GM21515 (cell line): ENCODE data around the gene GATC.
A peak's percentile ranks its signal among the peaks of the same experiment; 100 is the strongest.

ENCODE experiments used
- ATAC-seq: cut with Tn5 transposase; IDR thresholded peaks from one replicate; pipeline ENCODE4 v1.9.1; 2021; ENCODE audit not compliant: unreplicated experiment

The GATC gene, protein sequence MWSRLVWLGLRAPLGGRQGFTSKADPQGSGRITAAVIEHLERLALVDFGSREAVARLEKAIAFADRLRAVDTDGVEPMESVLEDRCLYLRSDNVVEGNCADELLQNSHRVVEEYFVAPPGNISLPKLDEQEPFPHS

DNA sequence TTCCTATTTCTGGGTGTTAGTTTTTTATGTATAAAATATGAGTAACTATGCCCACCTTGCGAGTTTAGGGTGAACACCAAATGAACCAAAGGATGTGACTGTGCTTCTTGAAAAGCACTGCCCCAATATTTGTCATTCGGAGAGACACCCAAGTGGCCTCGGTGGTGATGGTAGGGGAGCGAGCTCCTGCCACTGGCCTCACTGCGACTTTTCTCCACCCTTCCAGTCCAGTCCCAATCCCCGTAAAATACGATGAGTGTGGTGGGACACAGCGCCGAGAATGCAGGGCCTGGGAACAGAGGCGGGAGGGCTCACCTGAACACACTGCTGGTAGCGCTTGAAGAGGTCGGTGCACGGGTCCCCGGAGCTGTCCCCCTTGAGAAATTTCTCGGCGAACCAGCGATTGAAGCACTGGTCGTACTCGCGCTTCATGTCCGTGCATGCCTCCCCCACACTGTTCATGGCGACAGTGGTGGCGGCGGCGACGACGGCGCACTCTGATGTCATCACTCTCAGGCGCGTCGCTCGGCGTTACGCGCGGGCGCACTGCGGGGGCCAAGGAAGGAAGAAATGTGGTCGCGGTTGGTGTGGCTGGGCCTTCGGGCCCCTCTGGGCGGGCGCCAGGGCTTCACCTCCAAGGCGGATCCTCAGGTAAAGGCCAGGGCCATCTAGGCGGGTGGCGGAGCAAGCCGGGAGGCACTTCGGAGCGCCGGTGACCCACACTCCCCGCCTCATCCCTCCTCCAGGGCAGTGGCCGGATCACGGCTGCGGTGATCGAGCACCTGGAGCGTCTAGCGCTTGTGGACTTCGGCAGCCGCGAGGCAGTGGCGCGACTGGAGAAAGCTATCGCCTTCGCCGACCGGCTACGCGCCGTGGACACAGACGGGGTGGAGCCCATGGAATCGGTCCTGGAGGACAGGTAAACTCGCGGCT, at the start of gene GATC, which contains the start of gene TRIAP1:
TSS of gene GATC (plus strand) at position 534 of the 933 bp plus-strand sequence. CDS start at position 571, 37 bp downstream.
TSS of gene TRIAP1 (minus strand) at position 474 of the 933 bp plus-strand sequence. CDS start at position 462, 12 bp downstream.
- ATAC-seq = peak; percentile 80

DNA sequence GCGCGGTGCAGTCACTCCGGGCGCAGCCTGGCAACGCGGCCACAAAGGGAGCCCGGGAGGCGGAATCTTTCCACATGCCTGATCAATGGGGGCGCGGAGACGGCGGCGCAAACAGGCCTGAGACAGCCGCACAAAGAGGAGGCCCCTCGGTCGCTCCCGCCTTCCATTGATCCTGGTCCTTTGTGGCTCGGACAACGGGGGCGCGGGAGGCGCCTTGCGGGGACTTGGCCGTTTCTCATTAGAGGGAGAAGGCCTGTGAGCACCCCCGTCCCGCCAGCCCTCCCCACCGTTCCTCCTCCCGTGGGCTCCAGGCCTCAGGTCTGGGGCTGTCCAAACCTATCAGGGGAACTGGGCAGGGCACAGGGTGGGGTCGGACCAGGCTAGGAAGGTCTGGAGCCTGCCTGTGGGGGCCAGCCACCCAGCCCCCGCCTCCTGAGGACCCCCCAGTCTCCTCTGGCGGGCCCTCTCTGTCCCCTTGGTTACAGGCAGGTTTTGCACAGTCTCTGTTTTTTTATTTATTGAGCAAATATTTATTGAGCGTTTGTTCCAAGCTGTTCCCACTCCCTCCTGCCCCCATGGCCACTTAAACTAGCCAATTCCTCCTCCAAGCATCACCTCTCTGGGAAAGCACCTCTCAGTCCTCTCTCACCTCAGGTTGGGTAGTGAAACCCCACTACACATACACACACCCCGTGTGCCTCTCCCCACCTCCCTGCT, 48.3 kb upstream of the GATC start:
- ATAC-seq = no peak

DNA sequence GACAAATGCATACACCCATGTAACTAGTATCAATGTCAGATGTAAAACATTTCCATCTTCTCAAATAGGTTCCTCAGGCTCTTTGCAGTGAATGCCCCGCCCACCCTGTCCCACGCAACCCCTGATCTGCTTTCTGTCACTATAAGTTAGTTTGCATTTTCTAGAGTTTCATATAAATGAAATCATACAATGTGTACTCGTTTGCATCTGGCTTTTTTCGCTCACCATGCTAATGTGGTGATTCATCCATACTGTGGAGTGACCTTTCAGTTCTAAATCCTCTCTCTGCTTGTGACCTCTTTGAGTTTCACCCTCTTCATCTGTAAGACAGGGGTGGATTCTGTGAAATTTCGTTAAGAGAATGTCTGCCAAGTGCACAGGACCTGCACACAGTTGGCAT, 46.7 kb upstream of the GATC start:
- no peak for ATAC-seq

DNA sequence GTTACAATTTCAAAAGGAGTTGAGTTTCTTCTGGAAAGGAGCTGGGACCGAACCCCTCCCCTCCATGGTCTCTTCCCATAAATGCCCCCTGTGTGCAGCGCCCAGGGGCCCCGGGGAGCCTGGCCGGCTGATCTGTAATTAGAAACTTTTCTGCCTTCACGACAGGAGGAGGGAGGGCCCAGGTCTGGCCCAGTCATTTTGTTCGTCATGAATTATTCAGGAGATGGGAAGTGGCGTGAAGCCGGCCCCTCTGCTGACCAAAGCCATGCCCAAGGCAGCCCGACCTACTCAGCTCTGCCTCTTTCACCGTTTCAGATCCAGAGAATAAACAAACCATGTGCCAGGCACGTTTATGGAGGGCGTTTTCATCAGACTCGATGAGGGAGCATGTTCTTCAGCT, 44.0 kb upstream of the GATC start:
- ATAC-seq = no peak

DNA sequence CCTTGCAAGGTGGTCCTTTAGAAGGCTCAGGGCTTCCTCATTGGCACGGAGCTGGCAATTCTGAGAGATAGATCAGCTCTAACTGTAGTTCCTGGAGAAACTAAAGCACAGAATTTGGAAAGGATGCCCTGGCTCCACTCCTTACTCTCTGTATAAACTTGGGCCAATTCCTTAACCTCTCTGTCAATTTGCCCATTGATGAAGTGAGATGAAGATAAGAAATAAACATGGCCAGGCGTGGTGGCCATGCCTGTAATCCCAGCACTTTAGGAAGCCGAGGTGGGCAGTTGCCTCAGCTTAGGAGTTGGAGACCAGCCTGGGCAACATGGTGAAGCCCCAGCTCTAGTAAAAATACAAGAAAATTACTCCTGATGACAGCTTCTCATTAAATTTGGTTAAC, 42.4 kb upstream of the GATC start:
- ATAC-seq = no peak

DNA sequence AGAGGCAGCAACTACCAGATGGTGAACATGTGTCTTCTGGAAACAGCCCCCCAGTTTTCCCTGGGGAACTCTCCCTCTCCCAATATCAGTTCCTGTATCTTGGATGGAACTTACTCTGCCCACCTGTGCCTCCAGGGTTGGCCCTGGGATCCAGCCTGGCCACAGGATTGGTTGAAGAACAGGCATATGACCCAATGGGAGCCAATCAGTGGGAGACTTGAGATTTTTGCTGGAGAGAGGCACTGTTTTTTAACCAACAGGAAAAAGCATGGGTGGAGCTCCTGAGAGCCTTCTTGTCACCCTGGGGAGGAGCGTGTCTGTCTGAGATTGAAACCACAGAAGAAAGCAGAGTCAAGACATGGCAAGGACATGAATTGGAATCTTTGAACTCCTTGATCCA, 42.0 kb upstream of the GATC start:
- ATAC-seq = no peak

DNA sequence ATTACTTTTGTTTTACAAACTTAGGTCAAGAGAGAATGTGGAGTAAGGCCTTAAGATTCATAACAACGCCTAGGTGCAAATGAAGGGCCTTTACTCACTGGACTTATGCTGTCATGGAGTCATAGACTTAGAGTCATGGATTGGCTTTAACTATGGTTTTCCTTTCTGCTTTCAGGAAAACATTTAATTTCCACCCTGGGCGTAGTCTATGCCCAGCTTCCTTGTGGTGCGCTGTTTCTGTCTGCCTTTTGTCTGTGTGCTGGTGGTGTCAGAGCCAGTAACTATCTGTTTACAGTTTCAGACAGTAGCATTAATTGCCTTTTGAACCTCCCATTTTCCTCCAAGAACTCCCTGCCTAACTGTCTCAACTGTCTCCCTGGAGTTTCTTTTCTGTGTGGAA, 40.2 kb upstream of the GATC start:
- no peak for ATAC-seq

DNA sequence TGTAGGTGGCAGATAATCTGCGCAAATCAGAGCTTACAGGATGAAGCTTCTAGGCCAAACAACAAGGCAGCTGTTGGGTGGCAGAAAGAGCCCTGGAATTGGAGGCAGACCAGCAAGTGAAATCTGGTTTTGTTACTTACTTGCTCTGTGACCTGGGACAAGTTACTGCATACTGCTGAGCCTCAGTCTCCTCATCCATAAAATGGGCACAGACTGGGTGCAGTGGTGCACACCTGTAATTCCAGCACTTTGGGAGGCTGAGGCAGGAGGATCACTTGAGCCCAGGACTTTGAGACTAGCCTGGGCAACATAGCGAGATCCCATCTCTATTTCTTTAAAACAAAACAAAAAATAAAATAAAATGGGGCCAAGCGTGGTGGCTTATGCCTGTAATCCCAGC, 39.7 kb upstream of the GATC start:
- no peak for ATAC-seq

DNA sequence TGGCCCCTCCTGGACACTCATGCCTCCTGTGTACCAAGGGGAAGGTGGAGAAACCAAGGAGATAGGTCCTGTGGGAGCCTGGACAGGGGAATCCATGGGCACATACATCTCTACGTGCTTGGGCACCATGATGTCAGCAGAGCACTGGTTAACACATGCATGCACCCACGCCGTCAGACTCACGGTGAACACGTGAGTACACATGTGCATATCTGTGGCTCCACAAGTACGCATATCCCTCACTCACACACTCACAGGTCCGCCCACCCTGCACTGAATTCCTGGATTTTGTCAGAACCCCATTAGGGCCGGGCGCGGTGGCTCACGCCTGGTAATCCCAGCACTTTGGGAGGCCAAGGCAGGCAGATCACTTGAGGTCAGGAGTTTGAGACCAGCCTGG, 37.5 kb upstream of the GATC start:
- ATAC-seq = no peak

DNA sequence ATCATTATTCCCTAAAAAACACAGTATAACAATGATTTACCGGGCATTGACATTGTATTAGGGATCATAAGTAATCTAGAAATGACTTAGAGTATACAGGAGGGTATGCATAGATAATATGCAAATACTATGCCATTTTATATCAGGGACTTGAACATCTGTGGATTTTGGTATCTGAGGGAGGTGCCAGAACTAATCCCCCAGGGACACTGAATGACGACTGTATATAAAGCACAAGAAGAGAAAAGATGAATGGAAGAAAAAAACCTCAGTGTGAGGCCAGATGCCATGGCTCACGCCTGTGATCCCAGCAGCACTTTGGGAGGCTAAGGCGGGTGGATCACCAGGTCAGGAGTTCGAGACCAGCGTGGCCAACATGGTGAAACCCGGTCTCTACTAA, 33.8 kb upstream of the GATC start:
- no peak for ATAC-seq

DNA sequence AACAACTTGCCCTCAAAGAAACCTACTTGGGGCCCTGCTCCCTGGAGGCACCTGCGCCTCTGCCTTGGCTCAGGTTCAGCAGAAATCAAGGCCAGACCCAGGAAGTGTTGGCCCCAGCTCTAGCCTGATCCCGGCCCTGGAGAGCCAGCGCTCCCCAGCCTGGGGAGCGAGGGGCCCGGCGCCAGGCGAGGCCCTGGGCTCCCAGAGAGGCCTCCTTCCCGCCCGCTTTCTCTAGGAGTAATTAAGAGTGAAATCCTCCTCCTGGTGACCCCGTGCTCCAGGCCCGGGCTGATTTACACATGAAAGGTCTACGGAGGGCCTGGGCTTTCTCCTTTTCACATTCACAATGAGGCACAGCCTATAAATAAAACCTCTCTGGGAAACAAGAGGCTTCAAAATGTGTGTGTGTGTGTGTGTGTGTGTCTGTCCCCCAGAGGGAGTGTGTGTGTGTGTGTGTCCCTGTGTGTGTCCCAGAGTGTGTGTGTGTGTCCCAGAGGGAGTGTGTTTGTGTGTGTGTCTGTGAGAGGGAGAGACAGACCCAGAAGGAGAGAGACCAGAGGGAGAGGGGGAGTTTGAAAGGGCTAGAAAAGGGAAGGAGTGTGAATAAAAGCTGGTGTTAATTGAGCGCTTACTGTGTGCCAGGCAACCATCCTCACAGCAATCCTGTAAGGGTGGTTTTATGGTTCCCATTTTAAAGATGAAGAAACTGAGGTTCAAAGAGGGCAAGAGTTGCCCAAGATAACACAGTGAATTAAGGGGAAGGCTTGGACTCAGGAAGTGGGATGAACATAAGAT, 32.1 kb upstream of the GATC start:
- no peak for ATAC-seq

DNA sequence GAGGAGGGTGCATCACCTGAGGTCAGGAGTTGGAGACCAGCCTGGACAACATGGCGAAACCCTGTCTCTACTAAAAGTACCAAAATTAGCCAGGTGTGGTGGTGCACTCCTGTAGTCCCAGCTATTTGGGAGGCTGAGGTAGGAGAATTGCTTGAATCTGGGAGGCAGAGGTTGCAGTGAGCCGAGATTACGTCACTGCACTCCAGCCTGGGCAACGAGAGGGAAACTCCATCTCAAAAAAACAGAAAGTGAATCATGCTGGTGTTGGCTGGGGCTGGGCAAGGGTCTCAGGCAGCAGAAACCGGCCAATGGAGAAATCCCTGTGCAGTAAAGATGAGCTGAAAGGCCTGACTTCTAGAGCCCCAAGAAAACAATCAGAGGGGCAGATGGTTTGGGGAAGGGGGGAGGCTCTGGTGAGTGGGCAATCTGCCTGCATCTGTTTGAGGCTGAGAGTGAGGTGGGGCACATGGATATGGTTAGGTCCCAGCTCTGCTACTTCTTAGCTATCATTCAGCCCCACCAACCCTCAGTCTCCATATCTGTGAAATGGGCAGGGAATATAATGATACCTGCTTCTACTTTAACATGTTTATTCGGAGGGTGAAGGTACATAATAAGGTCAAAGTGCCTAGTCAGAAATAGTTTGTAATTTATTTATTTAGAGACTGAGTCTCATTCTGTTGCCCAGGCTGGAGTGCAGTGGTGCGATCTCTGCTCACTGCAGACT, 29.6 kb upstream of the GATC start:
- ATAC-seq = no peak

DNA sequence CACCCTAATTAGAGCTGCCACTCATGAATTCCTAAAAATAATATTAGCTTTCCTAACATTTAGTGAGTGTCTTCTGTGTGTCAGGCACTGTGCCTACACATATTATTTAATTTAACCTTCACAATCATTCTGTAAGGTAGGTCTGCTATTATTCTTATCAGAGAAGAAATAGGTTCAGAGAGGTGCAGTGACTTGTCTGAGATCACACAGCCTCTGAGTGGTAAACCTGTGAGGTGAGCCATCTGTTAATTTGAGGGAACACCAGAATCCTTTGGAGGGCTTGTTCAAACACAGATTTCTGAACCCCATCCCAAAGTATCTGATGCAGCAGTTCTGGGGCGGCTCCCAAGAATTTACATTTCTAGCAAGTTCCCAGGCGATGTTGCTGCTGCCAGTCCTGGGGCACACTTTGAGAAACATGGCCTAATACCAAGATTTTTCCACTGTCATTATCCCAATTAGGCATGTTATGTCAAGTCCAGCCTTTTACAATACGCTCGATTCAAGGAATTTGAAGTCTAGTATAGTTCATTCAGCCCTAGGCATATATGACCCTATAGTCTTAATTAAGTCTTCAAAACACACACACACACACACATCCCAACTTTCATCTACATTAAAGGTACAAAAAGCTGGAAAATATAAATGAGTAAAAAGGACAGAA, 28.2 kb upstream of the GATC start:
- ATAC-seq = no peak

DNA sequence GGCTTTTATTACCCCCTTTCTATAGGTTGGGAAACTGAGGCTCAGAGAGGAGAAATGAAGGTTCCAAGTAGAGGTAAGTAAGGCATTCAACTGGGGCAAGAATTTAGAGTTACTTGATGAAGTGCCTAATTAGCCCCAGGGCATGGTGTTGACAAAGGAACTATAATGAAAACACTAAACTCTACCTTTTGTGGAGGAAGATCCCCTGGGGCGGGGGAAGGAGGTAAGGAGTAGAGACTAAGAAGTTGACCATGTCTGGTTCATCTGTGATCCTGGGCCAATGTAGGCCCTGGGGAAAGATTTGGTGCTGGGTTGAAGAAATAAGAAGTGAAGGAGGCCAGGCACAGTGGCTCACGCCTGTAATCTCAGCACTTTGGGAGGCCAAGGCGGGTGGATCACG, 24.5 kb upstream of the GATC start:
- ATAC-seq = no peak

DNA sequence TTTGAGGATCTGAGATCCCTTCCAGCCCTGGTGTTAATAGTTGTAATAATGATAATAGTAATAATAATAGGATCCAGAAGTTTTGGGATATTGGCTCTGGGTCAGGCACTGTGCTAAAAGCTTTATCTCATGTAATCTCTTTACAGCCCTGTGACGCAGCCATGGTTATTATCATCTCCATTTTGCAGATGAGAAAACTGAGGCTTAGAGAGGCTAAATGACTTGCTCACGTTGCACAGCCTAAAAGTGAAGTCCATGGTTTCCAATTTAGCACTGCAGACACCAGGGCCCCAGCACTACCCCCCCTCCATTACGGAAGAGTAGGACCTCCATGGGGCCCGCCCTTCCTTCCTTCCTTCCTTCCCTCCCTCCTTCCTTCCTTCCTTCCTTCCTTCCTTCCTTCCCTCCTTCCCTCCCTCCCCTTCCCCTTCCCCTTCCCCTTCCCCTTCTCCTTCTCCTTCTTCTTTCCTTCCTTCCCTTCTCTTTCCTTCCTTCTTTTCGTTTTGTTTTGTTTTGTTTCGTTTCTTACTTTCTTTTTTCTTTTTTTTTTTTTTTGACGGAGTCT, 23.3 kb upstream of the GATC start:
- ATAC-seq = no peak

DNA sequence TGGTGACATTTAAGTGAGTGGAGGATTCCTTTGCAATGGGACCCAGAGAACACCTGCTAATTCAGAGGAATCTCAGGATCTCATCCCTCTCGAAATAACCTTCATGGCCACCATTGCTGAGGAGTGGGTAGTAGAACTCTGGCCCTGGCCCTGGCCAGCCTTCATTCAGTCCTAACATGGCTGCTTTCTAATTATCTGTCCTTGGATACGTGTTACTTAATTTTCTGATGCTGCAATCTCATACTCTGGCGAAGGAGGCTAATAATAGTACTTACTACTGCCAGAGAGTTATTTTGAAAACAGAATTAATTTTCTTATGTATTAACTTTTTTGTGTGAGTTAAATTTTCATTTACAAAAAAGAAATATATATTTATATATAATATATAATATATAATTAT, 20.4 kb upstream of the GATC start:
- ATAC-seq = no peak

DNA sequence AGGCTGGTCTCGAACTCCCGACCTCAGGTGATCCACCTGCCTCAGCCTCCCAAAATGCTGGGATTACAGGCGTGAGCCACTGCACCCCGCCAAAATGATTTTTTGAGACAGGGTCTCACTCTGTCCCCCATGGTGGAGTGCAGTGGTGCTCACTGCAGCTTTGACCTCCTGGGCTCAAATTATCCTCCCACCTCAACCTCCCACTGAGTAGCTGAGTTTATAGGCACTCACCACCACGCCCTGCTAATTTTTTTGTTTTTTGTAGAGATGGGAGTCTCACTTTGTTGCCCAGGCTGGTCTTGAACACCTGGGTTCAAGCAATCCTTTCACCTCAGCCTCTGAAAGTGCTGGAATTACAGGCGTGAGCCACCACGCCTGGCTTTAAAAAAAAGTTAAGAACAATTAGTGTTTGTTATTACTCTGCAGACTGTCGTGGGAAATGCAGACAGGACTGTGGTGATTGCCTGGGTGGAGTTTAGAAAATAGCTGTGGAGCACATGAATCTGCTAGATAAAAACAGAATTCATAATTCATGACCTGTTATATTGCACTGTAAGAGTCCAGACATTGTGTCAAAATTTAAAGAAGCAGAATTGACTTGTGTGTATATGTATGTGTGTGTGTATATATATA, 17.5 kb upstream of the GATC start:
- no peak for ATAC-seq

DNA sequence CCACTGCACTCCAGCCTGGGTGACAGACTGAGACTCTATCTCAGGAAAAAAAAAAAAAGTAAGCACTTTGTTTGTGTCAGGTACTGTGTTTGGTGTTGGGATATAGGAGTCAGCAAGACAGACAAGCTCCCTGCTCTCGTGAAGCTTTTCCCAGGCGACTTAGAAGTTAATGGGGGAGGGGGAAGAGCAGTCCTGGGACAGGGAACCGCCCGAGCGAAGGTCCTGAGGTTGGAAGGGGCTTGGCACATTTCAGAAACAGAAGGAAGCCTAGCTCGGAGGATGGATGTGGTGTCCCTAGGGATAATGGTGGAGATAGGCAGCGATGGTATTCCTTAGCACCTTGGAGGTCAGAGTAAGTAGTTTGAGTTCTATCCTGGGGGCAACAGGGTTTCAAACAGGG, 16.9 kb upstream of the GATC start:
- no peak for ATAC-seq
